NCI-H2196 (cell line): Measurements from ENCODE around the gene SLC38A7.
"Not testable (repeated sequence)": the region's sequence is repeated elsewhere in the genome, so short reads cannot be mapped to it uniquely, and the experiment has no call there.

Experiments
- DNase-seq: peaks from one replicate; lab custom pipeline; 2025; ENCODE audit not compliant: unreplicated experiment; lab: John Stamatoyannopoulos, UW

The SLC38A7 gene

GRCh38 chr16:58678716-58679115 is 5.9 kb downstream of the SLC38A7 start:
- no peak for DNase-seq

- DNase-seq: no peak
Measured at GRCh38 chr16:58678269-58678668, 6.3 kb downstream of the SLC38A7 start.

DNA sequence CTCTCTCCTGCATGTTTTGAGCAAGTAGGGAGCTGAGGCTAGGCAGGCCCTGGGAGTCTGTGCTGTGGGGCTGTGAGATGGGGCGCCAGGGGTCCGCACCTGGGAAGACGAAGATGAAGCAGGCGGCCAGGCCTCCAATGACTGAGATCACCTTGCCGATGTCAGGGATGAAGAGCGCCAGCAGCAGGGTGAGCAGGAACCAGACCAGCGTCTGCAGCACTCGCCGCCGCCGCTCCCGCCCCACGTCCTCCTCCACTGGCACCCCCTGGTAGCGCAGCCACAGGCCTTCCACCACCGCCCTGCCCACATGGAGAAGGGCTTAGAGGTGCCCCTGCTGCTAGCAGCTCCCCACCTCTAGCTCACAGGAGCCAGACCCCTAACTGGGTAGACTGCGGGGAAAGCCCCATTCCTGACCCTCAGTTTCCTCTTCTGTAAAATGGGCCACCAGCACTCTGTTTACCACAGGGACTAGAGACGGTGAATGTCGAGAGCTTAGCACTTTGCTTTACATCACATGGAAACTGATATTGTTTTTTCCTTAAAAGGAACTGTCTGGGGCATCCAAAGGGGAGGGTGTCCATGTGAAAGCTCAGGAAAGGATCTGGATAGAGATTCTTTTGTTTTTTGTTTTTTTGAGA is 13.5 kb downstream of the SLC38A7 start:
- DNase-seq: no peak

DNA sequence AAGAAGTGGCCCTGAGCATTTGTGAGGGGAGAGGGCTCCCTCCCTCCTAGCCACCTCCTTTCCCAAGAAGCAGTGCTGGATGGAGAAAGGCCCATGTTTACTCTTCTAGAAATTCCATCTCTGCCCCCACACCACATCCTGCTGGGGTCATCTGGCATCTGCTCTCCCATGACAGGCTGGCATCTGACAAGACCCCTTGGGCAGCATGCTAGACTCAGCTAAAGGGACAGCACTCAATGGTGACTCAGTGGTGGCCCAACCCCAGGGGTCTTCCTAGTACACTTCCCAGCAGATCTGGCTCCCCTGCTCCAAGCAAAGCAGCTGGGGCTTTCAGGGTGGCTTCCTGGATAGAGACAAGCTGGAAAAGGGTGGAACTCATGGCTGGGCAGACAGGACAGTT is 14.4 kb downstream of the SLC38A7 start:
- DNase-seq: no peak

GRCh38 chr16:58665200-58665599 is 19.4 kb downstream of the SLC38A7 start:
- DNase-seq: no peak

DNA sequence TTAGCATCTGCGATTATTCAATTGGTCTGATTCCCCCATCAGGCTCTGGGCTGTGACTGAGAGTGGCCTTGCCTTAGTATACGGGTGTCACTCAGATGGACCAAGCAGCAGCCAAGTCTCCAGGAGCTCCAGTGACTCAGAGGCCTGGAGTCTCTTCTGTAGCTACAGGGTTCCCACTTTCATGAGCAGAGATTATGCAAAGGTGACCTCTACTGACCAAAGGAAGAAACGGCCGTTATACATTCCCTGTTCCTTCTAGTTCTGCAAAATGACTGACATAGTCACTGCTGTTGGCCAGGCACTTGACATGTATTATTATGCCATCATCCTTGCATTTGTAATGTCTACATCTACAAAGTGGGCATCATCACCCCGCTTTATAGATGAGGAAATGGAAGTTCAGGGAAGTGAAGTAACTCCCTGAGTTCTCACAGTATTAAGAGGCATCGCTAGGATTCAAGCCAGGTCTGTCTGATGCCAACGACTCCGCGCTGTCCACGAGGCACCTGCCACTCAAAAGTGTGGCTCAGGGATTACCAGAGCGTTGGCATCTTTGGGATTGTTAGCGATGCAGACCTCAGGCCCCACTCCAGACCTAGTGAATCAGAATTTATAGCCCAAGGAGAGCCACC is 23.3 kb downstream of the SLC38A7 start:
- DNase-seq: peak; percentile 45

GRCh38 chr16:58659911-58660310 is 24.7 kb downstream of the SLC38A7 start:
- DNase-seq: not testable (repeated sequence)

DNA sequence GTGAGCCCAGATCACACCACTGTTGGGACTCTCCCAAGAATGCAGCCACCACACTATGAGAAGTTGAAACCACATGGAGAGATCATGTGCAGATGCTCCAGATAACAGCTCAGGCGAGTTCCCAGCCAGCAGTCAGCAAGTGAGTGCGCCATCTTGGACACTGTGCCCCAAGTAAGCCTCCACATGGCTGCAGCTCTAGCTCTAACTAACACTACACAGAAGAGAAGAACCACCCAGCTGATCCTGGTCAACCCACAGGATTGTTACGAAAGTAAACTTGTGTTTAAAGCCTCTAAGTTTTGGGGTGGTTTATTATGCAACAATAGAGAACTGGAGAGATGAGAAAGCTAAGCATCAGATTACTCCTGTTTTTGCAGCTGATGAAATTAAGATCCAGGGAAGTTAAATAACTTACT is 25.8 kb downstream of the SLC38A7 start:
- DNase-seq: no peak

- no peak for DNase-seq
Measured at GRCh38 chr16:58656899-58657298, 27.7 kb downstream of the SLC38A7 start.

DNA sequence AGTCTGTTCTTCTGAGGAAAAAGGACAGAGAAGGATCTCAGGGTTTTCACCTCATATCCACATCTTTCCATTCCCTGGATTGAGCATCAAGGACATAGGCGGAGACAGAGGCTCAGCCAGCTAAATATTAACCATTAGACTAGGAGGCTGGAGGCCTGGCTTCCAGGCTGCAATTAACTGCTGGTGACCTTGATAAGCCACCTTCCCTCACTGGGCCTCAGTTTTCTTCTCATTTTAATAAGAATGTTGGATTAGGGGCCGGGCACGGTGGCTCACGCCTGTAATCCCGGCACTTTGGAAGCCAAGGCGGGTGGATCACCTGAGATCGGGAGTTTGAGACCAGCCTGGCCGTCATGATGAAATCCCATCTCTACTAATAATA is 29.4 kb downstream of the SLC38A7 start:
- no peak for DNase-seq

- no peak for DNase-seq
Measured at GRCh38 chr16:58654560-58655214, 29.9 kb downstream of the SLC38A7 start.

GRCh38 chr16:58652741-58653140 is 31.8 kb downstream of the SLC38A7 start:
- DNase-seq: no peak

DNA sequence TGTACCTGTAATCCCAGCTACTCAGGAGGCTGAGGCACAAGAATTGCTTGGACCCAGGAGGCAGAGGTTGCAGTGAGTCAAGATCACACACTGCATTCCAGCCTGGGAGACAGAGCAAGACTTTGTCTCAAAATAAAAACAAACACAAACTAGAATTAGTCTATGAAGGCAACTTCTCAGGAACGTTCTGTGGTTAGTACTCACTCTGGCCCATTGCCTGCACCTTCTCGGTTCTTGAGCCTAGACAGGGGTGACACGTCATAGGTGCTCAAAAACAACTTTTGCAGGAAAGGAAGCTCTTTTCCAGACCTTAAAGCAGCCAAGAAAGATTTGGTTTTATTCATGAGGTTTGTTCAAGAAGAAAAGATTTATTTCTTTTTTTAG is 32.6 kb downstream of the SLC38A7 start:
- DNase-seq: no peak

- no peak for DNase-seq
Measured at GRCh38 chr16:58649707-58650106, 34.9 kb downstream of the SLC38A7 start.

DNA sequence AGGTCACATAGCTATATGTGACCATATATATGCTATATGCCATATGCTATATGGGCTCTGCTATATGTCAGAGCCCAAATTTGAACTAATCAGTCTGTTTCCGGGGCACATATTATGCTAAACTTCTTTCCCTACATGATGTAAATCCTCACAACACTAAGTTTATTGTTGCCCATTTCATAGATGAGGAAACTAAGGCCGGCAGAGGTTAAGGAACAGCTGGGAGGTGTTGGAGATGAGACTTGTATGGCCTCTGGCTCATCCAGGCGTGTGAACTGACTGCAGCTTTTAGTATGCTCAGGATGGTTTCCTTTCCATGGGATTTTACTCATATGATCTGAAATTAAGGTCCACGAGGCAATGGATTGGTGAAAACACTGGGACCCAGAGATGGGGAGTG is 37.5 kb downstream of the SLC38A7 start:
- DNase-seq: no peak

DNA sequence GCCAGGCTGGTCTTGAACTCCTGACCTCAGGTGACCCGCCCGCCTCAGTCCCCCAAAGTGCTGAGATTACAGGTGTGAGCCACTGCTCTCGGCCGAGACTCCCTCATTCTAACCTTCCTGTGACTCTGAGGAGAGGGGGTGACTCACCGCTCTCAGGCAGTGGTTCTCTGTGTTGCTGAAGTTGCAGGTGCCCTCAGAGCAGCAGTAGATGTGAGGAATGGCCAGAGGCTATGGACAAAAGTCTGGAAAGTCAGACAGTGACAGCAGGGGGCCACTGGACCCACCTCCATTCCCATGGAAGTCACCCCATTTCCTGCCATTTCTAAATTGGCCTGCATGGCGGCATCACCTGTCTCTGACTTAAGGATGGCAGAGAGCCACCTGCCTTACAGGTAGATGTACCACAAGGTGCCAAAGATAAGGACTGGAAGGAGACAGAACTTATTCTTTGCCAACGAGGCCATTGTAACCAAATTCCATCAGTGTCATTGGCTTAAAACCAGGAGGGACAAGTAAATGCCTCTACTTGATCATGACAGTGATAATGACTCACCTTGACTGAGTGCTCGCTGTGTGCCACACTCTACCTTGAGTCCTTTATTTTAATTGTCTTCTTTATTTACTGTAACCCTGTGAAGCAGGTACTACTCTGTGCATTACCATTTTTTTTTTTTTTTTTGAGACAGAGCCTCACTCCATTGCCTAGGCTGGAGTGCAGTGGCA is 39.6 kb downstream of the SLC38A7 start:
- DNase-seq: no peak

- DNase-seq: no peak
Measured at GRCh38 chr16:58644108-58644507, 40.5 kb downstream of the SLC38A7 start.

DNA sequence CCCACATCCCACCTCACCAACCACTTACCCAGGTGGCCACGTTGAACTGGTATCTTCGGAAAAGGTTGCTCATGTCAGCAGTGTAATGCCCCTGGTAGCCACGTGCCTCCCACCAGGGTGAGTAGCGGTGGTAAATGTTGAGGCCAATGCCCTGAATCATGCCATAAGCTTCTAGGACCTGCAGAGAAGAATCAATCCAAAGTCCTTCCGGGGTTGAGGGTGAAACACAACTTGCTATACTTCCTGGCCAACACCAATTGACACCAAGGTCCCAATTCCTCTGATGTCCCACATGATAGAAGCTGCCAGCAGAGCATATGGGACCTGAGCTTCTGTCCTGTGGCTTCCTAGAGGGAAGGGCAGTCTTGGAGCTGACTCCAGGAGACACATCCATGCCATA is 43.6 kb downstream of the SLC38A7 start:
- no peak for DNase-seq

GRCh38 chr16:58639836-58640235 is 44.7 kb downstream of the SLC38A7 start:
- DNase-seq: no peak

DNA sequence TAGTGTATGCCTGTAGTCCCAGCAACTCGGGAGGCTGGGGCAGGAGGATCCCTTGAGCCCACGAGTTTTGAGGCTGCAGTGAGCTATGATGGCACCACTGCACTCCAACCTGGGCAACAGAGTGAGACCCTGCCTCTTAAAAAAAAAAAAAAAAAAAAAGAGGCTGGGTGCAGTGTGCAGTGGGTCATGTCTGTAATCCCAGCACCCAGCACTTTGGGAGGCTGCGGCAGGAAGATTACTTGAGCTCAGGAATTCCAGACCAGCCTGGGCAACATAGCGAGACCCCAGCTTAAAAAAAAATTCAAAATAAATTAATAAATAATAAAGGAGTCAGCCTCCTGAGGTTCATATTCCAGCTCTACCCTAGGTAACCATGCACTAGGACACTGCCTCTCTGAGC is 45.3 kb downstream of the SLC38A7 start:
- DNase-seq: no peak

DNA sequence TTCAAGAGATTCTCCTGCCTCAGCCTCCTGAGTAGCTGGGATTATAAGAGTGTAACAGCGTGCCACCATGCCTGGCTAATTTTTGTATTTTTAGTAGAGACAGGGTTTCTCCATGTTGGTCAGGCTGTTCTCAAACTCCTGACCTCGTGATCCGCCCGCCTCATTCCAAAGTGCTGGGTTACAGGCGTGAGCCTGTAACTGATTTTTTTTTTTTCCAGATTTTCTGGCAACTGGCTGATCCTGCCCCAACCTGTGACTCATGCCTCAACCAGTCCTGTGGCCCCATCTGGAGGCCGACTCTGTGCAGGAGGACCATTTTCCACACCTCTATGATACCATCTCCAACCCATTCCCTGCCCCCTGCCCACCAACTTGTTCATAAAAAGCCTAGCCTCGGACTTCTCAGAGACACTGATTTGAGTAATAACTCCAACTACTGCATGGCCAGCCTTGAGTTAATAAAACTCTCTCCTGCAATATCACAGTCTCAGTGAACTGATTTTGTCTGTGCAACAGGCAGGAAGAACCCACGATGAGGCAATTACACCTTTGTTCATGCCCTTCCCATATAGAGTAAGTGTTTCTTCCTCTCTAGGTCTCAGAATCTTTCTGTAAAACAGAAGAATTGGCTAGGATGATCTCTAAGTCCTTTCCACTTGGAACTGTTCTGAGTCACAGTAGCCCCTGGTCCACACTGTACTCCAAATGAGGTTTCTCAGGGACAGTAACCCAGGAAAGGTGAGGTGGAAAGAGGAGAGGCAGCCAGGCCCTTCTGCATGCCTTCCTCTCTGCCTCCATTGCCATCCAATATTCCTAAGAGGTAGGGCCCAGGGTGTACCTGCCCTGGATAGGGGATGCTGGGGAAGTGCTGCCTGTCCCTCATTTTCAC is 46.2 kb downstream of the SLC38A7 start:
- peak; percentile 7 for DNase-seq
